SHP77 (cell line): ENCODE measurements around the gene TUFT1.
"Not testable (repeated sequence)": the region's sequence is repeated elsewhere in the genome, so short reads cannot be mapped to it uniquely, and the experiment has no call there.

Experiments used
- DNase-seq, 2 experiments: peaks; one replicate each; lab custom pipeline; 2025; lab: John Stamatoyannopoulos, UW

Gene TUFT1

DNA sequence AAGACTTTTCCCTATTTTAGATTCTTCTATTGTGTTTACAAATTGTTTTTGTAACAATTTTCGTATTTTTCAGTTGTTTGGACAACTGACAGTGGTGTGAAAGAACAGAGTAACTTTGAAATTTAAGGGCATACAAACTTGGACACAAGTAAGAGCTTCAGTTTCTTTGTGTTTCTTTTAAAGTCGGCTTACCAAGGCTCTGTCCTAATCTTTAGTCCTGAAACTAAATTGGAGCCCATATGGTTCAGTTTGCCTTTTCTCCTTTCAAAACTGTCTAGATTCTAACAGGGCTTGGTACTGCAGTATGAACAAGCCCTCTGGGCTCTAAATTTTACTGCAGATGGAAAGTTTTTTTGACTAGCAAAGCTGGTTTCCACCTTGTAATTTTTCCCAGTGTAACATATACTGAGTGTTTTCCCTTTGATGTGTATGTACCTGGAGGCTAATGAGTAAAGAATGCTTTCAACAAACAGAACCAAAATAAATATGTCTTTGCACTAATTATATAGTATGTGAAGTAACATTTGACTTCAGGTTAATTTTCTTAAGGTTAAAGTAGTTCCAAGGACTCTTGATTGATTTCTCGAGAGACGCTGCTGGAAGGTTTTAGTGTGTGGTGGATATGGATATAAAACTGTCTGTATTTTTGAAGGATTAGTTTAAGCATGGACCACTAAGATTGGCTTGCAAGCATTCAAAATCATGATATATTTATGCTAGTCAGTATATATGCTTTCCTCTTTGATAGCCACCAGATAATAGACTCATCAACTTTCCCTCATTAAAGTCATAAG, 75.8 kb downstream of the TUFT1 start:
- DNase-seq, result no peak

DNA sequence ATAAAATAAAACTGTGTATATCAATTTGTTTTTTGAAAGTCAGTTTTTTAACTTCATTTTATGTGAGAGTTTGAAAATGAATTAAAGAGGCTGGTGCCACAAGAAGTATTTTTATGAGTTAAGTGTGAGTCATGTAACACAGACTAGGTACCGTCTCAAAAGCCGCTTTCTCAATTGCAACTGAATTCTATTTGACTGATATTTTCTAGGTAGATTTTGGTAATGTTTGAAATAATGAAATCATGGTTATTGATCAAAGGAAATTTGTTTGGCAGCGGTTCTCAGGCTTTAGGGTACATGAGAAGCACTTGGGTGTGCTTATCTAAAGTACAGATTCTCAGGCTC, 76.4 kb downstream of the TUFT1 start:
- DNase-seq, result no peak

DNA sequence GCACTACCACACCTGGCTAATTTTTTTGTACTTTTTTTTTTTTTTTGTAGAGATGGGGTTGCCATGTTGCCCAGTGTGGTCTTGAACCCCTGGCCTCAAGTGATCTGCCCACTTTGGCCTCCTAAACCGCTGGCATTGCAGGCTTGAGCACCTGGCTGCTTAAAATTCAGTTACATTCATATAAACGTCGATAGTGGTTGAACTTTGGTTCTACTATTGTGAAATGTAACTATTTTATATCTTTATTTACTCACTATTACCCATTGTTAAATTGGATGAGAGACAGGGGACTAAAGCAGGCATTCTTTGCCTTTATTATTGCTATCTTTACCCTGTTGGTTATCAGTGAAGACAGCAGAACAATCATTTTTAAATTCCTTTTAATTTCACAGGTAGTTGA, 77.9 kb downstream of the TUFT1 start:
- DNase-seq, result no peak

DNA sequence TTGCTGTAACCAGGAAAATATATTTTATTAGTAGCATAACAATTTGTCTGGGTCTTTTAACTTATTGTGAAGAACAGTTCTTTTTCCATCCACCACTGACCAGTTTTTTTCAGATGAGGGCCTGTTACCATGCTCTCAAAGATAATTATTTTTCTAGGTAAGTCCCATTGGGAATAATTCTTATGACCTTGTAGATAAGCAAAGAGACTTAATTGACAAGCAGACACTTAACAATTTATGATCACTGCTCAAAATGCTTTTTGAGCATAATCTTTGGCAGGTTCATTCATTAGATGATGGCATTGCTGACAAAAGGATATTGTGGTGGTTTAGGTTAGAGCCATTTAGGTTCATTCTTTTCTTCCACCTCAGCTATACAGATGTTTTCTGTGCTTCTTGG, 78.4 kb downstream of the TUFT1 start:
- no peak for DNase-seq

DNA sequence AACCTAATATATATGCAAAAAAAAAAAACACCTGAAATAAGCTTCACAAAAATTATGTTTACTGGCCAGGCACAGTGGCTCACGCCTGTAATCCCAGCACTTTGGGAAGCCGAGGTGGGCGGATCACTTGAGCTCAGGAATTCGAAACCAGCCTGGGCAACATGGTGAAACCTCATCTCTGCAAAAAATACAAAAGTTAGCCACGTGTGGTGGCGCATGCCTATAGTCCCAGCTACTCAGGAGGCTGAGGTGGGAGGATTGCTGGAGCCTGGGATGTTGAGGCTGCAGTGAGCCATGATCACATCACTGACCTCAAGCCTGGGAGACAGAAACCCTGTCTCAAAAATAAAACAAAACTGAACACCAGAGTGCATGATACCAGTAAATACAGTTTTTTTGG, 78.9 kb downstream of the TUFT1 start:
- DNase-seq, result not testable (repeated sequence)

DNA sequence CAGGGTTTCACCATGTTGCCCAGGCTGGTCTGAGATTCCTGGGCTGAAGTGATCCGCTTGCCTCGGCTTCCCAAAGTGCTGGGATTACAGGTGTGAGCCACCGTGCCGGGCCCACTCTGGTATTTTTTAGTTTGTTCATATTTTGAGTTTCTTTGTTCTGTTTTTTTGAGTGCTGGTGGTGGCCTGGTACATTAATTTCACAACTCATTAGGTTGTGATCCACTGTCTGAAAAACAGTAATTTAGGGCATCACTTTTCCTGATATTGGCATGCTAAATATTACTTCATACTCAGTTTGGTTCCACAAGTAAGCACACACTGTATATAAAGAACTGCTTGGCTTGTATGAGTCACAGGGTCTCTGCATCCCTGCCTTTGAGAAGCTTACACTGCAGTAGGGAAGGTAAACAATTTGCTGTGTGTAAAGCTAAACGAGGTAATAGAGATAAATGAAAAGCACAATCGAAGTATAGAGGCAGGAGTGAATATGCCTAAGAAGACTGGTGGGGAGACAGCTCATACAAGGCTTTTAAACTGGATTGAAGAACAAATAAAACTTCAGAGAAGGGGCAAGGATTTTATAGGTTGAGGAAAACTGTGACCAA, 79.5 kb downstream of the TUFT1 start:
- DNase-seq, result no peak

DNA sequence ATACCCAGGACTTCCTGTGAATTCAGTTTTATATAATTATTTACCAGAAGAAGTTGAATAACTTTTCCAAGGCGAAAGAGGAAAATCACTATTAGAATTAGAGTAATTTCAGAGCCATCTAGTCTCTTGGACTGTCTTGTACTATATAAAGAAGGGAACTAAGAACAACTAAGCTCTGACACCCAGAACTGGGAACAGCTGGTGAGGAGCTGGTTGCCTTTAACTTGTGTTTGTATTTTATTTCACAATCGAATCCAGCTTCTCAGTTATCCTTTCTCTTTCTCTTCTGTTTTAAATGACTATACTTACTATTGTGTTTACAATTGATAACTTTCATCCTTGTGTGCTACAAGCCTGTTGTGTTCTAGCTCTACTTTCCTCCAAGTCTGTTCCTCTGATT, 80.2 kb downstream of the TUFT1 start:
- DNase-seq, result no peak

DNA sequence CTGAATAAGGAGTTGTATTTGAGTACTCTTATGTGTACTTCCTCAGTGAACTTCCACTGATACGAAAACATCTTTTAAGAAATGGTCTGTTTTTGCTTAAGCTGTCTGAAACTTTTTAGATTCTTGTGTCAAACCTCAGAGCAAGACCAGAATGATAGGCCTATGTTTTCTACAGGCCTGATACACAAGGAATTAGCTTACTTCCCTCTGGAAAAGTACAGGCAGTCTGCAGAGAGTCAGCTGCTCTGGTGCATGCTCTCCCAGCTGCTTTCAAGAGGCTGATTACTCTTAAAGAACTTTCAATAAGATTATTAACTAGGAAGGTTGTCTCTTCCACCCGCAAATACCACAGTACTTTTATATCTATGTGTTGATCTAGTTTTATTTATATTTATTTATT, 81.2 kb downstream of the TUFT1 start:
- DNase-seq, result no peak

DNA sequence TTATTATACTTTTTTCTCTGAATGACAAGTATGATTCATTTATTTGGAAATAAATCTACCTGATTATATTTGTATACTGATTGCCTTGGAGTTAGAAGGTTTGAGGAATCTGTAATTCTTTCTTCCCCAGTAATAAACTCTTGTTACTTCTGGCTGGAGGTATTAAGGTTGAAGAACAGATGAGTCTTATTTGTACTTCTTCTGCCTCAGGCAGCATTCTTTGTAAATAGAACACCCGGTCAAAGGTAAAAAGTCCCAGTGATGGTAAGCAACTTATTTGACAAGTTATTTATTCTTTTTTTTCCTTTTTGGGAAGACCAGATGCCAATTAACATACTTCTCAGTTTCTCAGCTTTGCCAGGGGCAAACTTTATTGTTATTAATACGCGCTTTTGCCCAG, 84.7 kb downstream of the TUFT1 start:
- no peak for DNase-seq

DNA sequence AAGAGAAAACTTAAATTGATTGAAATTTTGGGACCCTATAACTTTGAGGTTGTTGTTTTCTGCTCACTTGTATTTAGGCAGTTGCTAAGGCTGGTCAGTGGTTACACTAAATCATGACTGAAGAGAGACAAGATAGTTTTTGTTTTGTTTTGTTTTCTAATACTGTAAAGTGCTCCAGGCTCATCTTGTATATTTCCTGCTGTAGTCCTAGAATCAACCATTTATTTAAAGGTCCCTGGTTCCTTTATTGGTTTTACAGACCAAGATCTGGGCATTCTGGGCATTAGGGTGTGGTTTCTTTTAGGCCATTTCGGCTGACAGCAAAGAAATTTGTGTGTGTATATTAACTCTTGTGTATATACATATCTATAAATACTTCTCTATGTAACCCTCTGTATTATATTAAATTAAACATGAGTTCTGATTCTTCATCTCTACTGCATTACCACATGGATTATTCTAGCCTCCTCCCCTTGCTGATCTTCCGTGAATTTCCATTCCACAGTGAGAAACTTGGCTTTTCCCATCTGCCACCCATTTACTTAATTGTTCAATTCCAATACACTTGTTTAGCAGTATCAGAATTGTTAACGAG, 86.7 kb downstream of the TUFT1 start:
- no peak for DNase-seq

DNA sequence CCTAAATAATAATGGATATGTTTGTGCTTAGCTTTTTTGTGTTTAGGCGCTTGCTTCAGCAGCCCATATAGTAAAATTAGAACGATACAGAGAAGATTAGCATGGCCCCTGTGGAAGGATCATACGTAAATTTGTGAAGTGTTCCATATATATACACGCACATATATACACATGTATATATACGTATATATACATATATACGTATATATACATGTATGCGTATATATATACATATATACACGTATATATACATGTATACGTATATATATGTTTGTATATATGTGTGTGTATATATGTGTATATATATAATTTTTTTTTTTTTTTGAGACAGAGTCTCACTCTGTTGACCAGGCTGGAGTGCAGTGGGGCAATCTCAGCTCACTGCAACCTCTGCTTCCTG, 89.2 kb downstream of the TUFT1 start:
- DNase-seq, result no peak
